Activated CD8-positive, alpha-beta memory T cell treated with anti-CD3 and anti-CD28 coated beads for 1 hour (primary cell): ENCODE data around the gene SORCS3.

Experiments used
- DNase-seq, 2 donors: peaks; one replicate each; pipeline ENCODE4 v3.0.0-alpha.2; 2020; ENCODE audit warnings: low read depth in 1 of 2; ENCODE audit errors: extremely low read depth in 1 of 2

Gene SORCS3

GRCh38 chr10:105073999-105074398, 432.9 kb downstream of the SORCS3 start:
- DNase-seq: no peak

- no peak for DNase-seq
Observed at GRCh38 chr10:105075031-105075430, 433.9 kb downstream of the SORCS3 start.

- no peak for DNase-seq
Observed at GRCh38 chr10:105085980-105086379, 444.9 kb downstream of the SORCS3 start.

- no peak for DNase-seq
Observed at GRCh38 chr10:105094048-105094447, 453.0 kb downstream of the SORCS3 start.

- DNase-seq: no peak
Observed at GRCh38 chr10:105096316-105096715, 455.2 kb downstream of the SORCS3 start.

GRCh38 chr10:105102977-105103376, 461.9 kb downstream of the SORCS3 start:
- no peak for DNase-seq

- DNase-seq: no peak
Observed at GRCh38 chr10:105104297-105104696, 463.2 kb downstream of the SORCS3 start.

GRCh38 chr10:105109164-105109563, 468.1 kb downstream of the SORCS3 start:
- no peak for DNase-seq

GRCh38 chr10:105112862-105113261, 471.8 kb downstream of the SORCS3 start:
- DNase-seq: no peak

- DNase-seq: no peak
Observed at GRCh38 chr10:105113666-105114065, 472.6 kb downstream of the SORCS3 start.

GRCh38 chr10:105121743-105122142, 480.7 kb downstream of the SORCS3 start:
- DNase-seq: no peak

- DNase-seq: no peak
Observed at GRCh38 chr10:105128111-105128510, 487.0 kb downstream of the SORCS3 start.

- DNase-seq: no peak
Observed at GRCh38 chr10:105138358-105138757, 497.3 kb downstream of the SORCS3 start.

GRCh38 chr10:105139363-105139896, 498.3 kb downstream of the SORCS3 start:
- no peak for DNase-seq

GRCh38 chr10:105140600-105140999, 499.5 kb downstream of the SORCS3 start:
- no peak for DNase-seq

- no peak for DNase-seq
Observed at GRCh38 chr10:105145711-105146110, 504.6 kb downstream of the SORCS3 start.

- no peak for DNase-seq
Observed at GRCh38 chr10:105146436-105146835, 505.3 kb downstream of the SORCS3 start.

GRCh38 chr10:105148456-105148855, 507.4 kb downstream of the SORCS3 start:
- no peak for DNase-seq

- DNase-seq: no peak
Observed at GRCh38 chr10:105148921-105149320, 507.8 kb downstream of the SORCS3 start.

- no peak for DNase-seq
Observed at GRCh38 chr10:105149371-105149891, 508.3 kb downstream of the SORCS3 start.

GRCh38 chr10:105150259-105150880, 509.3 kb downstream of the SORCS3 start:
- no peak for DNase-seq

- DNase-seq: no peak
Observed at GRCh38 chr10:105154736-105155135, 513.6 kb downstream of the SORCS3 start.

GRCh38 chr10:105159268-105159667, 518.2 kb downstream of the SORCS3 start:
- no peak for DNase-seq
